GM23248 (cell line): ENCODE data around the gene CACNA1C. TPM values are rescaled to one million over a fixed set of nuclear protein-coding genes. Genes with fewer than 3 reads are reported as not detected.

Source experiments
- DNase-seq: peaks from one replicate; pipeline ENCODE4 v3.0.0-alpha.2; 2015
- H2AFZ ChIP-seq: fragments of 200-600 bp; sonication (generic); 2 replicates; pipeline ENCODE4 v1.6.1; 2016; ENCODE audit warnings: antibody characterized with exemption
- H3F3A ChIP-seq: fragments of 200-600 bp; sonication (generic); 2 replicates; pipeline ENCODE4 v1.6.1; 2016; ENCODE audit warnings: mild to moderate bottlenecking, antibody characterized with exemption, mixed run types; ENCODE audit not compliant: insufficient read depth
- H3K27ac ChIP-seq: fragments of 200-600 bp; sonication (generic); 2 replicates; pipeline ENCODE4 v1.5.1; 2016; ENCODE audit warnings: mild to moderate bottlenecking
- H3K27me3 ChIP-seq: fragments of 200-600 bp; sonication (generic); replicated peaks from 2 replicates; pipeline ENCODE4 v1.6.1; 2016; ENCODE audit warnings: mild to moderate bottlenecking; ENCODE audit not compliant: insufficient read depth
- H3K36me3 ChIP-seq: fragments of 200-600 bp; sonication (generic); 2 replicates; pipeline ENCODE4 v1.6.1; 2016; ENCODE audit warnings: low read depth, mild to moderate bottlenecking
- H3K4me1 ChIP-seq: fragments of 200-600 bp; sonication (generic); 2 replicates; pipeline ENCODE4 v1.6.1; 2016; ENCODE audit warnings: mild to moderate bottlenecking; ENCODE audit not compliant: insufficient read depth
- H3K4me2 ChIP-seq: fragments of 200-600 bp; sonication (generic); one replicate; pipeline ENCODE4 v1.6.1; 2016; ENCODE audit warnings: mild to moderate bottlenecking; ENCODE audit not compliant: unreplicated experiment
- H3K4me3 ChIP-seq: fragments of 200-600 bp; sonication (generic); 2 replicates; pipeline ENCODE4 v1.5.1; 2016; ENCODE audit warnings: mild to moderate bottlenecking
- H3K79me2 ChIP-seq: fragments of 200-600 bp; sonication (generic); 2 replicates; pipeline ENCODE4 v1.6.1; 2016; ENCODE audit warnings: mild to moderate bottlenecking; ENCODE audit not compliant: insufficient read depth
- H3K9ac ChIP-seq: fragments of 200-600 bp; sonication (generic); 2 replicates; pipeline ENCODE4 v1.6.1; 2016; ENCODE audit warnings: mild to moderate bottlenecking
- H3K9me2 ChIP-seq: fragments of 200-600 bp; sonication (generic); 2 replicates; pipeline ENCODE4 v1.6.1; 2016; ENCODE audit warnings: mixed run types, mild to moderate bottlenecking, moderate library complexity; ENCODE audit not compliant: insufficient read depth
- H3K9me3 ChIP-seq: fragments of 200-600 bp; sonication (generic); one replicate; pipeline ENCODE4 v1.6.1; 2017; ENCODE audit warnings: low read depth
- H4K20me1 ChIP-seq: fragments of 200-600 bp; sonication (generic); 2 replicates; pipeline ENCODE4 v1.6.0; 2016; ENCODE audit not compliant: insufficient read depth
- EZH2 ChIP-seq: fragments of 200-600 bp; sonication (generic); IDR thresholded peaks from 2 replicates; pipeline ENCODE4 v1.6.1; 2018; ENCODE audit warnings: antibody characterized with exemption, mild to moderate bottlenecking; ENCODE audit not compliant: insufficient read depth, poor library complexity, severe bottlenecking
- EZH2phosphoT487 ChIP-seq: fragments of 200-600 bp; sonication (generic); IDR thresholded peaks from 2 replicates; pipeline ENCODE4 v1.6.1; 2018; ENCODE audit warnings: antibody characterized with exemption, moderate library complexity, mild to moderate bottlenecking, low read depth; ENCODE audit not compliant: insufficient read depth
- WGBS, 2 experiments: methylation state at CpG; one replicate each; pipeline ENCODE4 v1.1.6; 2015 to 2017; ENCODE audit warnings: low lambda C conversion rate in 2 of 2, low coverage in 1 of 2; ENCODE audit errors: missing lambda C conversion rate in 2 of 2; 5-methylcytosine and 5-hydroxymethylcytosine counted together
- in situ Hi-C: fragments of 300-500 bp; cut with MboI; formaldehyde crosslinking; loops from 2 replicates; pipeline ENCODE4 v1.15.0; 2020
- polyA plus RNA-seq: library from polyadenylated mRNA; unstranded; fragments of >200 nt; fragmentation: Nextera tagmentation; extraction: Ambion mirVana; gene quantifications from 2 replicates; pipeline ENCODE4 v1.2.1, GENCODE V29; 2016
- total RNA-seq: library from RNA; depleted of rRNA; stranded (reverse); fragments of >200 nt; shearing (Covaris generic); gene quantifications from 2 replicates; pipeline ENCODE4 v1.2.3, GENCODE V29; 2014

The CACNA1C gene
- total and polyA plus RNA-seq, 2 experiments from 2014 or later, result 4.9 to 11.5 TPM

DNA sequence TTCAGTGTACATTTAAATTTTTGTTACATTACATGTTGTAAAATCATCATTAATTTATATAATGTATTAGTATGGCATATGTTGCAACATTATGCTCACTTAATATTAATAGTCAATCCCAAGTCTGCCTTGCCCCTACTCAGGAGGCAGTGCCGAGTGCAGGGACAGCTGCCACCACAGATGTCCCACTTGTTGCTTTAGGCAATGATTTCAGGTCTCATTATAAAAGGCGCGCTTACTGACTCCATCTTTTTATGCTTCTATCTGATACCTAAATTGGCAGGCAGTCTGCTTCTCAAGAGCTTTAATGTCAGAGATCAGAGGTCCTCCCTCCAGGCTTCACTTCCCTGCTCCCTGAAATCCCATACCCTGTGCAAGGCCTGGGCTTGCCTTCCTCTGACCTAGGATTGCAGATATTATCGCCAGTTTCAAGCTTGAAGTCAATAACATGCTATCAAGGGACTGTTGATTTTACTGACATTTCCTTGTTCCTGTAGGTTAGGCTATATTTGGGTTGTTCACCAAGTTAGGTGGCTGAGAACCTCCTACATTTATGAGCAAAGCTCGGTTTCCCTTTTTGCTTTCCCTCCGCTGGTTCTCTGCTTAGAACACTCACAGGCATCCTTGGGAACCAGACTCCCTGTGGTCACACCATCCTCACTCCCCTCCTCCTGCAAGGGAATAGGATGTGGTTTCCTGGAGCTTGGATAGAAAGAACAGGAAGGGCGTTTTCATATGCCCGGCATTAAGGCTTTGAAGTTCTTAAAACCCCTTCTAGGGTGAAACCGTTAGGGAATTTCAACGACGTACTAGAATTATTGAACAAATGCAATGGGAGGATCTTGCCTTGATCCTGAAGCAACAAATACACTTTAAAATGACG lies 533.6 kb downstream of the CACNA1C start:
- no peaks in the 10 kb centered on the region for H3K27me3 ChIP-seq
- peaks cover 6% of the 10 kb centered on the region; the same call in 1 of the 2 replicates for H3K36me3 ChIP-seq
- no peak overlapping the region for H3K27ac ChIP-seq
- H3K9me3 ChIP-seq, result no peaks in the 10 kb centered on the region
- H3K4me3 ChIP-seq, result no peak overlapping the region
- no peaks in the 10 kb centered on the region for H3K9me2 ChIP-seq
- TF ChIP-seq EZH2 (no peak), EZH2phosphoT487 (no peak)
- WGBS, 2 experiments, result 87 to 91% methylated on average over 12 of the region's 12 CpGs
- no peak for DNase-seq
- H3K4me1 ChIP-seq, result no peaks in the 10 kb centered on the region
- in situ Hi-C loops, result loop anchor here (25.0 kb wide), 3 partner anchors 524 to 924 kb away; partner anchors contain the start of genes CACNA1C and LRTM2
- H3K79me2 ChIP-seq, result no peaks in the 10 kb centered on the region
- H2AFZ ChIP-seq, result no peak overlapping the region
- no peaks in the 10 kb centered on the region for H4K20me1 ChIP-seq
- H3K4me2 ChIP-seq, result no peak overlapping the region
- H3F3A ChIP-seq, result peaks cover 3% of the 10 kb centered on the region; the same call in 1 of the 2 replicates
- no peak overlapping the region for H3K9ac ChIP-seq

DNA sequence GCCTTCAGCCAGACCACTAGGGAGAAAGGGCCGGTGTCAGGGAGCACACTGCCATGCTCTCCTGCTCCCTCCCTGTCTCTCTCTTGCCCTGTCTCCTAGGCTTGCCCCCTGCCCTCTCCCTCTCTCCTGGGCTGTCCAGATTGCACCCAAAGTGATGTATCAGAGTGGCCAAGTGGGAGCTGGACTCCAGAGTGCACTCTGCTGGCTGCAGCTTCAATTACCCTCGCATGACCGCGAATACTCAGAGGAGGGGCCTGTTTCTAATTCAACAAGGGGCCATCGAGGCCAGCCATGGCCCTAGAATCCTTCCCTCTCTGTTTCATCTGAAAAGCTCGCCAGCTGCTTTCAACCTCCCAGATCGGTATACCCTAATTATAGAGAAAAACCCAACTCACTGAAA lies 535.6 kb downstream of the CACNA1C start:
- H3K4me3 ChIP-seq, result no peak overlapping the region
- H3K79me2 ChIP-seq, result no peaks in the 10 kb centered on the region
- WGBS, 2 experiments, result 95 to 97% methylated on average over 7 of the region's 7 CpGs
- no peaks in the 10 kb centered on the region for H3F3A ChIP-seq
- H4K20me1 ChIP-seq, result no peaks in the 10 kb centered on the region
- no peak overlapping the region for H3K4me2 ChIP-seq
- H3K27me3 ChIP-seq, result no peaks in the 10 kb centered on the region
- H2AFZ ChIP-seq, result no peak overlapping the region
- H3K27ac ChIP-seq, result no peak overlapping the region
- H3K4me1 ChIP-seq, result no peaks in the 10 kb centered on the region
- DNase-seq, result no peak
- H3K9me2 ChIP-seq, result no peaks in the 10 kb centered on the region
- in situ Hi-C loops, result loop anchor here (25.0 kb wide), 3 partner anchors 526 to 926 kb away; partner anchors contain the start of genes CACNA1C and LRTM2
- peaks cover 23% of the 10 kb centered on the region for H3K36me3 ChIP-seq
- peaks cover under 1% of the 10 kb centered on the region for H3K9me3 ChIP-seq
- no peak overlapping the region for H3K9ac ChIP-seq
- no peak for TF ChIP-seq EZH2phosphoT487
- no peak for TF ChIP-seq EZH2

DNA sequence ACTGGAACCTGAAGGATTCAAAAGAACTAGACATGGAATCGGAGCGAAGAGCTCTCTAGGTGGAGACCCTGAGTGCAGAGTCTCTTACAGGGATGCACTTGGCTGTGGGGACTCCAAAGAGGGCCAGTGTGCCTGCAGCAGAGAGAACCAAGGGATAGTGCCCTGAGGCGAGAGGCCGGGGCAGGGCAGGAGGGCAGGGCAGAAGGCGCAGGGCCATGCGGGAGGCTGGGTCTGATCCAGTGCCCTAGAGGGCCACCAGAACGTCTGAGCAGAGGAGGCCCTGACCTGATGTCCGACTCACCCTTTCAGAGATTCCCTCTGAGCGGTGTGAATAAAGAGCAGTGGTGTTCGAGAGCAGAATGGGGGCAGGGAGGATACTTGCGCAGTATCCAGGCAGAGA lies 536.6 kb downstream of the CACNA1C start:
- Histone ChIP-seq H3K9me3 (peaks cover 9% of the 10 kb centered on the region), H3K27ac (no peak overlapping the region)

DNA sequence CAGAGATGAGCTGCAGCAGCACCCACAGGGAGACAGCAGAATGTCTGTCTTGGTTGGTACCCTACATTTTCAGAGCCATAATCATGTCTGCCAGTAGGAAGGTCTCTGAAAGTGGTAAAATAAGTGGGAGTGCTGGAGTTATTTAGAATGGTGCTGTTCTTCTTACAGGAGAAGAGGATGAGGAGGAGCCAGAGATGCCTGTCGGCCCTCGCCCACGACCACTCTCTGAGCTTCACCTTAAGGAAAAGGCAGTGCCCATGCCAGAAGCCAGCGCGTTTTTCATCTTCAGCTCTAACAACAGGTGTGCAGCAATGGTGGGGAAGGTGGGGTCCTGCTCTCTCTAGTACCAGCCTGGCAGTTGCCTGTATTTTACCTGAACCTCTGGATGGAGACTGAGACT lies 540.3 kb downstream of the CACNA1C start:
- in situ Hi-C loops, result loop anchor here (25.0 kb wide), 3 partner anchors 531 to 931 kb away; partner anchors contain the start of genes CACNA1C and LRTM2
- H3K4me1 ChIP-seq, result no peaks in the 10 kb centered on the region

More for the DNA sequence above, 536.6 kb downstream of the CACNA1C start:
- in situ Hi-C loops, result loop anchor here (25.0 kb wide), 3 partner anchors 527 to 927 kb away; partner anchors contain the start of genes CACNA1C and LRTM2
- DNase-seq, result no peak
- Histone ChIP-seq H3K27me3 (no peaks in the 10 kb centered on the region), H3K9ac (no peak overlapping the region), H3K4me2 (no peak overlapping the region), H4K20me1 (no peaks in the 10 kb centered on the region), H3K4me1 (no peaks in the 10 kb centered on the region), H3K36me3 (peaks cover 33% of the 10 kb centered on the region), H2AFZ (no peak overlapping the region), H3F3A (no peaks in the 10 kb centered on the region), H3K9me2 (no peaks in the 10 kb centered on the region), H3K79me2 (no peaks in the 10 kb centered on the region), H3K4me3 (no peak overlapping the region)
- 90 to 98% methylated on average over 9 to 11 of the region's 11 CpGs for WGBS, 2 experiments
- TF ChIP-seq EZH2, result no peak
- no peak for TF ChIP-seq EZH2phosphoT487

More for the DNA sequence above, 540.3 kb downstream of the CACNA1C start:
- Histone ChIP-seq H3K27me3 (no peaks in the 10 kb centered on the region), H3K9me2 (no peaks in the 10 kb centered on the region), H3K36me3 (peaks cover 38% of the 10 kb centered on the region), H3K27ac (no peak overlapping the region), H3K9me3 (peaks cover 9% of the 10 kb centered on the region), H3K4me2 (no peak overlapping the region), H3K79me2 (no peaks in the 10 kb centered on the region), H4K20me1 (no peaks in the 10 kb centered on the region), H3K9ac (no peak overlapping the region), H2AFZ (no peak overlapping the region), H3K4me3 (no peak overlapping the region), H3F3A (no peaks in the 10 kb centered on the region)
- DNase-seq, result no peak
- TF ChIP-seq EZH2 (no peak), EZH2phosphoT487 (no peak)
- 95 to 100% methylated on average over 5 of the region's 5 CpGs for WGBS, 2 experiments
